GM12892 (cell line): Measurements from ENCODE around the gene MLYCD.

Experiments used
- POLR2A ChIP-seq: IDR thresholded peaks from 2 replicates; pipeline ENCODE4 v1.6.1; 2011; ENCODE audit warnings: low read depth, low read length, control low read depth
- TAF1 ChIP-seq: IDR thresholded peaks from 2 replicates; pipeline ENCODE4 v1.6.1; 2011; ENCODE audit warnings: low read depth, mild to moderate bottlenecking, control low read depth, low read length, borderline replicate concordance

DNA sequence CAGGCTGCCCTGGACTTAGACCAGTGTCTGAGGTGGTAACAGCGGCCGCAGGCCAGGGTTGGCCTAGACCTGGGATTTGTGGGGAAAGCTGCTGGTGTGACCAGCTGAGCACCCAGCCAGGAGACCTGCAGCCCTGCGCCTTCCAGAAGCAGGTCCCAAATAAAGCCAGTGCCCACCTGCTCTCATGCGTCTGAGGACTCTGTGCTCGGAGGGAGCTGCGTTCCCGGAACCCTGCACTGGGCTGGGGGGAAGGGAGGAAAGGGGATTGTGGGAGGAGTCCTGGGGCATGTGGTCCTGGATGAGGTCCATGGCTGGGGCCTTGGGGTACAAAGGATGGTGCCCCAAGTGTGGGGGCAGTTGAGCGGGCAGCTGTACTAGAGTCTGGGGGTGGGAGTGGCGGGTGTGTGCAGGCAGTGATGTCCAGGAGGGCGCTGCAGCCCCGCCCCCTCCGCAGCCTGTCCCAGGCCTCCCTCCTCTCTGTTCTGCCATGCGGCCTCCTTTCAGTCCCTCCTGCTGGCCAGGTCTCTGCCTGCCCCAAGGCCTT is 67.3 kb downstream of the MLYCD start:
- TF ChIP-seq POLR2A (no peak), TAF1 (no peak)
